Naive thymus-derived CD4-positive, alpha-beta T cell (primary cell): Measurements from ENCODE around the gene ZFP42. TPM values are rescaled to one million over a fixed set of nuclear protein-coding genes. Genes with fewer than 3 reads are reported as not detected.
"Not testable (repeated sequence)": the region's sequence is repeated elsewhere in the genome, so short reads cannot be mapped to it uniquely, and the experiment has no call there.

Experiments
- ATAC-seq: fragments of 150-1000 bp; cut with Tn5 transposase; 2 replicates; pipeline ENCODE4 v1.10.0; 2021; ENCODE audit warnings: mild to moderate bottlenecking, moderate library complexity
- CTCF ChIA-PET: fragments of 350-600 bp; sonication (Branson Sonifier 250); formaldehyde crosslinking; loops from one replicate; lab custom pipeline; 2021; ENCODE audit warnings: antibody characterized with exemption; lab: Charles Lee
- POLR2A ChIA-PET: fragments of 350-600 bp; sonication (Branson Sonifier 250); formaldehyde crosslinking; loops from one replicate; lab custom pipeline; 2021; ENCODE audit warnings: antibody characterized with exemption, inconsistent platforms; lab: Charles Lee
- DNase-seq, 9 donors: peaks; one replicate each; pipeline versions ENCODE4 v3.0.0 to v3.0.0-alpha.2; 2020 to 2022; ENCODE audit warnings: mixed read lengths in 1 of 9
- H3K27ac ChIP-seq: one replicate; pipeline ENCODE4 v1.7.0; 2013; ENCODE audit warnings: mild to moderate bottlenecking, low read depth, low read length, moderate library complexity
- H3K27me3 ChIP-seq, 2 donors: one replicate each; pipeline ENCODE4 v1.7.0; 2013; ENCODE audit warnings: low read length in 2 of 2, mild to moderate bottlenecking in 2 of 2, moderate library complexity in 2 of 2; ENCODE audit not compliant: control insufficient read depth in 2 of 2, insufficient read depth in 2 of 2
- H3K36me3 ChIP-seq, 3 experiments: 1 replicate in 2 of 3; 2 replicates in 1 of 3; pipeline ENCODE4 v1.7.0; 2013; ENCODE audit warnings: low read length in 3 of 3, mild to moderate bottlenecking in 3 of 3, moderate library complexity in 1 of 3; ENCODE audit not compliant: insufficient read depth in 3 of 3, control insufficient read depth in 2 of 3
- H3K4me1 ChIP-seq, 2 donors: one replicate each; pipeline ENCODE4 v1.7.0; 2013; ENCODE audit warnings: low read length in 2 of 2, mild to moderate bottlenecking in 2 of 2, moderate library complexity in 1 of 2; ENCODE audit not compliant: control insufficient read depth in 2 of 2, insufficient read depth in 2 of 2
- H3K4me3 ChIP-seq: 2 replicates; pipeline ENCODE4 v1.7.0; 2013; ENCODE audit warnings: mild to moderate bottlenecking, low read length
- H3K9me3 ChIP-seq, 3 experiments: 1 replicate in 2 of 3; 2 replicates in 1 of 3; pipeline ENCODE4 v1.7.0; 2013; ENCODE audit warnings: low read length in 3 of 3; ENCODE audit not compliant: control insufficient read depth in 2 of 3
- H3K27ac Mint-ChIP-seq, 9 donors: one replicate each; pipeline ENCODE4 v1.8.0; 2020 to 2022; ENCODE audit warnings: mixed read lengths in 9 of 9, mild to moderate bottlenecking in 8 of 9, moderate library complexity in 5 of 9, inconsistent platforms in 2 of 9
- H3K27me3 Mint-ChIP-seq, 5 donors: one replicate each; pipeline ENCODE4 v1.8.0; 2021 to 2022; ENCODE audit warnings: mixed read lengths in 5 of 5, mild to moderate bottlenecking in 1 of 5
- H3K36me3 Mint-ChIP-seq, 5 donors: one replicate each; pipeline ENCODE4 v1.8.0; 2020 to 2022; ENCODE audit warnings: mixed read lengths in 5 of 5, mild to moderate bottlenecking in 3 of 5, inconsistent platforms in 1 of 5
- H3K4me1 Mint-ChIP-seq, 7 donors: one replicate each; pipeline ENCODE4 v1.8.0; 2020 to 2022; ENCODE audit warnings: mixed read lengths in 7 of 7, mild to moderate bottlenecking in 3 of 7, inconsistent platforms in 1 of 7
- H3K4me3 Mint-ChIP-seq, 10 donors: one replicate each; pipeline ENCODE4 v1.8.0; 2020 to 2022; ENCODE audit warnings: mild to moderate bottlenecking in 10 of 10, mixed read lengths in 10 of 10, moderate library complexity in 6 of 10, inconsistent platforms in 2 of 10
- H3K9me3 Mint-ChIP-seq, 11 donors: one replicate each; pipeline ENCODE4 v1.8.0; 2020 to 2022; ENCODE audit warnings: mixed read lengths in 11 of 11, mild to moderate bottlenecking in 4 of 11, inconsistent platforms in 1 of 11, moderate library complexity in 1 of 11
- intact Hi-C, 2 donors: fragments of 100-400 bp; cut with micrococcal nuclease; formaldehyde crosslinking; loops; one replicate each; pipeline ENCODE4 v1.15.1; 2023
- polyA plus RNA-seq, 2 donors: library from polyadenylated mRNA; unstranded; fragments of 300-500 nt; fragmentation: Illumina TruSeq; gene quantifications; one replicate each; pipeline ENCODE4 v1.2.3, GENCODE V29; 2021
- total RNA-seq, 6 experiments: library from RNA in 5 of 6; stranded (reverse) in 5 of 6; gene quantifications; 1 replicate in 5 of 6; 2 replicates in 1 of 6; pipeline ENCODE4 v1.2.3 and lab custom pipeline; 2021 to 2026

Gene ZFP42
- total and polyA plus RNA-seq, 7 experiments from 2014 or later, result 0.10 TPM; not detected in 6

DNA sequence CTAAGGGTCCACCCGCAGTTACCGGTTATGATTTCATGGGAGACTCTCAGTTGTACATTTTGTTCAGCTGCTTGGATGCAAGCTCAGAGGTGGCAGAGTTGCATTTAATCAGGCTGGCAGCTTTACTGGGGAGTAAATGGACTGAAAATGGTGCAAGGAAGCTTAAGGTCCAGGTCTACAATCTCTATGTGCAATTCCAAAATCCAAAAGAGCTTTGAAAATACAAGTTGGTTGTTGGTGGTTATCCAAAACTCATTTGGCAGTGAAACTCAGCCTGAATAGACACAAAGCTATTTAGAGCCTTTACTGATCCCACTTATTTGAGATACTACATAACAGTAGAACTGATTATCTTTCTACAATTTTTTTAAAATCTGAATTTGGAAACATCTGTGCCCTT, 11.8 kb upstream of the ZFP42 start:
- Histone ChIP-seq H3K4me1 (no peaks in the 10 kb centered on the region), H3K27ac (no peak overlapping the region), H3K36me3 (no peaks in the 10 kb centered on the region), H3K9me3 (no peaks in the 10 kb centered on the region), H3K4me3 (no peak overlapping the region), H3K27me3 (no peaks in the 10 kb centered on the region)
- Mint-ChIP-seq H3K27ac (no peak overlapping the region), H3K27me3 (no peaks in the 10 kb centered on the region), H3K4me1 (no peaks in the 10 kb centered on the region), H3K9me3 (peaks cover 8 to 45% (median 23%) of the 10 kb centered on the region in 11 donors), H3K4me3 (no peak overlapping the region), H3K36me3 (no peaks in the 10 kb centered on the region)
- DNase-seq (no peak), ATAC-seq (no peak)
- POLR2A ChIA-PET, result no interaction called here
- CTCF ChIA-PET, result no interaction called here
- intact Hi-C loops, result no loop called here

GRCh38 chr4:187992971-187993370, 2.6 kb upstream of the ZFP42 start:
- H3K36me3 Mint-ChIP-seq, result peaks cover 0 to 7% (median 2%) of the 10 kb centered on the region in 5 donors
- H3K4me1 ChIP-seq, result no peaks in the 10 kb centered on the region
- CTCF ChIA-PET, result no interaction called here
- H3K27me3 Mint-ChIP-seq, result peaks cover 0 to 20% (median 15%) of the 10 kb centered on the region in 5 donors
- H3K4me1 Mint-ChIP-seq, result no peaks in the 10 kb centered on the region
- H3K27me3 ChIP-seq, result no peaks in the 10 kb centered on the region
- no peak overlapping the region for H3K27ac ChIP-seq
- H3K36me3 ChIP-seq, result no peaks in the 10 kb centered on the region
- ATAC-seq, result no peak
- no peak overlapping the region for H3K4me3 Mint-ChIP-seq
- intact Hi-C loops, result no loop called here
- no peak overlapping the region for H3K27ac Mint-ChIP-seq
- peaks cover 4 to 46% (median 16%) of the 10 kb centered on the region in 11 donors for H3K9me3 Mint-ChIP-seq
- no peaks in the 10 kb centered on the region for H3K9me3 ChIP-seq
- no peak for DNase-seq
- POLR2A ChIA-PET, result no interaction called here
- no peak overlapping the region for H3K4me3 ChIP-seq

GRCh38 chr4:187993827-187994226, 1.7 kb upstream of the ZFP42 start:
- Mint-ChIP-seq H3K27ac (no peak overlapping the region), H3K27me3 (peaks cover 0 to 20% (median 15%) of the 10 kb centered on the region in 5 donors), H3K9me3 (peaks cover 0 to 46% (median 16%) of the 10 kb centered on the region in 11 donors), H3K4me1 (no peaks in the 10 kb centered on the region), H3K36me3 (peaks cover 0 to 7% (median 2%) of the 10 kb centered on the region in 5 donors), H3K4me3 (no peak overlapping the region)
- Histone ChIP-seq H3K4me3 (no peak overlapping the region), H3K9me3 (no peaks in the 10 kb centered on the region), H3K27me3 (no peaks in the 10 kb centered on the region), H3K27ac (no peak overlapping the region), H3K36me3 (no peaks in the 10 kb centered on the region), H3K4me1 (no peaks in the 10 kb centered on the region)
- intact Hi-C loops, result no loop called here
- CTCF ChIA-PET, result no interaction called here
- no peak for ATAC-seq
- POLR2A ChIA-PET, result no interaction called here
- no peak for DNase-seq

- intact Hi-C loops, result no loop called here
These were observed 1.1 kb downstream of the ZFP42 start for GRCh38 chr4:187996502-187997177.

DNA sequence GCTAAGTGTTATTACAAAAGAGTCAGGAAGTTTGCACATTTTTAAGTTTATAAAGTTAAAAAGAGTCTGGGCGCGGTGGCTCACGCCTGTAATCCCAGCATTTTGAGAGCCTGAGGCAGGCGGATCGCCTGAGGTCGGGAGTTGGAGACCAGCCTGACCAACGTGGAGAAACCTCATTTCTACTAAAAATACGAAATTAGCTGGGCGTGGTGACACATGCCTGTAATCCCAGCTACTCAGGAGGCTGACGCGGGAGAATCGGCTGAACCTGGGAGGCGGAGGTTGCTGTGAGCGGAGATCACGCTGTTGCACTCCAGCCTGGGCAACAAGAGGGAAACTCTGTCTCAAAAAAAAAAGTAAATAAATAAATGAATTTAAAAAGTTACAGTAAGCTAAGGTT, 2.4 kb downstream of the ZFP42 start:
- POLR2A ChIA-PET, H3K9me3 ChIP-seq, CTCF ChIA-PET, H3K27ac ChIP-seq, intact Hi-C loops, H3K27ac Mint-ChIP-seq, H3K4me1 Mint-ChIP-seq, H3K4me3 Mint-ChIP-seq, H3K4me1 ChIP-seq, H3K36me3 ChIP-seq, DNase-seq, ATAC-seq, H3K4me3 ChIP-seq, H3K27me3 ChIP-seq, H3K36me3 Mint-ChIP-seq: not testable (repeated sequence)
- H3K27me3 Mint-ChIP-seq, result peaks cover 0 to 20% (median 15%) of the 10 kb centered on the region in 5 donors
- peaks cover 0 to 52% (median 16%) of the 10 kb centered on the region in 11 donors for H3K9me3 Mint-ChIP-seq

More at GRCh38 chr4:187996502-187997177, 1.1 kb downstream of the ZFP42 start:
- Mint-ChIP-seq H3K4me1 (no peaks in the 10 kb centered on the region), H3K27me3 (peaks cover 0 to 20% (median 15%) of the 10 kb centered on the region in 5 donors), H3K27ac (no peak overlapping the region), H3K9me3 (peaks cover 0 to 55% (median 16%) of the 10 kb centered on the region in 11 donors), H3K4me3 (no peak overlapping the region), H3K36me3 (peaks cover 0 to 7% (median 2%) of the 10 kb centered on the region in 5 donors)
- Histone ChIP-seq H3K9me3 (no peaks in the 10 kb centered on the region), H3K4me3 (no peak overlapping the region), H3K27me3 (no peaks in the 10 kb centered on the region), H3K4me1 (no peaks in the 10 kb centered on the region), H3K36me3 (no peaks in the 10 kb centered on the region), H3K27ac (no peak overlapping the region)
- POLR2A ChIA-PET, result no interaction called here
- ATAC-seq (no peak), DNase-seq (no peak)
- CTCF ChIA-PET, result no interaction called here

- CTCF ChIA-PET, result no interaction called here
- peaks cover 0 to 17% (median 15%) of the 10 kb centered on the region in 5 donors for H3K27me3 Mint-ChIP-seq
- intact Hi-C loops, result no loop called here
- no peak overlapping the region for H3K27ac Mint-ChIP-seq
- Histone ChIP-seq H3K36me3 (no peaks in the 10 kb centered on the region), H3K4me3 (no peak overlapping the region), H3K27ac (no peak overlapping the region), H3K9me3 (no peaks in the 10 kb centered on the region), H3K27me3 (no peaks in the 10 kb centered on the region), H3K4me1 (no peaks in the 10 kb centered on the region)
- H3K36me3 Mint-ChIP-seq, result peaks cover 0 to 4% (median 2%) of the 10 kb centered on the region in 5 donors
- ATAC-seq (no peak), DNase-seq (no peak)
- POLR2A ChIA-PET, result no interaction called here
- peaks cover 0 to 45% (median 13%) of the 10 kb centered on the region in 11 donors for H3K9me3 Mint-ChIP-seq
- no peaks in the 10 kb centered on the region for H3K4me1 Mint-ChIP-seq
- no peak overlapping the region for H3K4me3 Mint-ChIP-seq
These were observed 3.9 kb downstream of the ZFP42 start for GRCh38 chr4:187999406-187999932.

- Mint-ChIP-seq H3K9me3 (peaks cover 0 to 27% (median 7%) of the 10 kb centered on the region in 11 donors), H3K4me1 (no peaks in the 10 kb centered on the region), H3K36me3 (peaks cover 0 to 2% (median 0%) of the 10 kb centered on the region in 5 donors), H3K27me3 (peaks cover 0 to 4% (median 3%) of the 10 kb centered on the region in 5 donors), H3K4me3 (no peak overlapping the region), H3K27ac (no peak overlapping the region)
- Histone ChIP-seq H3K9me3 (no peaks in the 10 kb centered on the region), H3K36me3 (no peaks in the 10 kb centered on the region), H3K27ac (no peak overlapping the region), H3K4me1 (no peaks in the 10 kb centered on the region), H3K4me3 (no peak overlapping the region), H3K27me3 (no peaks in the 10 kb centered on the region)
- ChIA-PET CTCF (no interaction called here), POLR2A (no interaction called here)
- DNase-seq (no peak), ATAC-seq (no peak)
- intact Hi-C loops, result no loop called here
These were observed 6.8 kb downstream of the ZFP42 start for GRCh38 chr4:188002323-188002722.
